Tibial nerve (tissue), 4 donors: Measurements from ENCODE around the gene NKTR. TPM values are rescaled to one million over a fixed set of nuclear protein-coding genes. Genes with fewer than 3 reads are reported as not detected.
"Not testable (repeated sequence)": the region's sequence is repeated elsewhere in the genome, so short reads cannot be mapped to it uniquely, and the experiment has no call there.

Experiments
- DNase-seq, 2 donors: peaks; one replicate each; pipeline ENCODE4 v3.0.0-alpha.2; 2019; ENCODE audit warnings: low spot score in 2 of 2
- H3K27ac ChIP-seq, 4 donors: fragments of 200-600 bp; sonication (generic) in 3 of 4; one replicate each; pipeline ENCODE4 v1.5.1; 2017 to 2019; ENCODE audit warnings: mild to moderate bottlenecking in 1 of 4
- H3K27me3 ChIP-seq, 2 donors: fragments of 200-600 bp; sonication (generic) in 1 of 2; one replicate each; pipeline versions ENCODE4 v1.5.1 to v1.6.0; 2017 to 2019
- H3K36me3 ChIP-seq, 3 donors: fragments of 200-600 bp; sonication (generic); one replicate each; pipeline ENCODE4 v1.5.1; 2018 to 2019
- H3K4me1 ChIP-seq, 4 donors: fragments of 200-600 bp; sonication (generic) in 3 of 4; one replicate each; pipeline ENCODE4 v1.5.1; 2017 to 2019
- H3K4me3 ChIP-seq, 4 donors: fragments of 200-600 bp; sonication (generic) in 3 of 4; one replicate each; pipeline ENCODE4 v1.5.1; 2017 to 2019; ENCODE audit warnings: mild to moderate bottlenecking in 1 of 4, moderate library complexity in 1 of 4
- H3K9me3 ChIP-seq, 4 donors: fragments of 200-600 bp; sonication (generic) in 3 of 4; one replicate each; pipeline ENCODE4 v1.5.1; 2017 to 2019
- EP300 ChIP-seq, 2 donors: sonication (generic); formaldehyde crosslinking; IDR thresholded peaks; one replicate each; pipeline ENCODE4 v1.6.1; 2017; ENCODE audit warnings: antibody characterized with exemption in 2 of 2, mild to moderate bottlenecking in 1 of 2
- POLR2A ChIP-seq, 2 donors: fragments of 450-650 bp; IDR thresholded peaks; one replicate each; pipeline ENCODE4 v1.6.1; 2017; ENCODE audit warnings: antibody characterized with exemption in 2 of 2, mild to moderate bottlenecking in 2 of 2, moderate library complexity in 2 of 2
- WGBS, 2 donors: methylation state at CpG; one replicate each; pipeline ENCODE4 v1.1.5; 2018; 5-methylcytosine and 5-hydroxymethylcytosine counted together
- total RNA-seq, 4 donors: library from RNA; depleted of rRNA; stranded (reverse); fragments of >200 nt; gene quantifications; one replicate each; pipeline ENCODE4 v1.1.0, GENCODE V29; 2016
- TF ChIP-seq, protein P1 (sequence below), 5 experiments: fragments of 200-600 bp in 3 of 5; fragments of 450-650 bp in 2 of 5; sonication (generic) in 3 of 5; IDR thresholded peaks; one replicate each; pipeline ENCODE4 v1.5.1; 2016 to 2019; ENCODE audit warnings: antibody characterized with exemption in 5 of 5, mild to moderate bottlenecking in 3 of 5, moderate library complexity in 2 of 5

The NKTR gene
- total RNA-seq, 4 donors from 2014 or later, result 122 to 175 (median 146) TPM

GRCh38 chr3:42595682-42596081, 4.8 kb upstream of the NKTR start:
- Histone ChIP-seq H3K27me3 (no peaks in the 10 kb centered on the region), H3K4me3 (no peak overlapping the region), H3K9me3 (no peaks in the 10 kb centered on the region), H3K4me1 (peaks cover 0 to 13% (median 4%) of the 10 kb centered on the region in 4 donors), H3K27ac (no peak overlapping the region), H3K36me3 (peaks cover 0 to 21% (median 10%) of the 10 kb centered on the region in 3 donors)
- no peak for DNase-seq
- TF ChIP-seq, protein P1, sequence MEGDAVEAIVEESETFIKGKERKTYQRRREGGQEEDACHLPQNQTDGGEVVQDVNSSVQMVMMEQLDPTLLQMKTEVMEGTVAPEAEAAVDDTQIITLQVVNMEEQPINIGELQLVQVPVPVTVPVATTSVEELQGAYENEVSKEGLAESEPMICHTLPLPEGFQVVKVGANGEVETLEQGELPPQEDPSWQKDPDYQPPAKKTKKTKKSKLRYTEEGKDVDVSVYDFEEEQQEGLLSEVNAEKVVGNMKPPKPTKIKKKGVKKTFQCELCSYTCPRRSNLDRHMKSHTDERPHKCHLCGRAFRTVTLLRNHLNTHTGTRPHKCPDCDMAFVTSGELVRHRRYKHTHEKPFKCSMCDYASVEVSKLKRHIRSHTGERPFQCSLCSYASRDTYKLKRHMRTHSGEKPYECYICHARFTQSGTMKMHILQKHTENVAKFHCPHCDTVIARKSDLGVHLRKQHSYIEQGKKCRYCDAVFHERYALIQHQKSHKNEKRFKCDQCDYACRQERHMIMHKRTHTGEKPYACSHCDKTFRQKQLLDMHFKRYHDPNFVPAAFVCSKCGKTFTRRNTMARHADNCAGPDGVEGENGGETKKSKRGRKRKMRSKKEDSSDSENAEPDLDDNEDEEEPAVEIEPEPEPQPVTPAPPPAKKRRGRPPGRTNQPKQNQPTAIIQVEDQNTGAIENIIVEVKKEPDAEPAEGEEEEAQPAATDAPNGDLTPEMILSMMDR (IDR thresholded peaks at IDR 0.05), result no peak
- no peak for TF ChIP-seq POLR2A (IDR thresholded peaks at IDR 0.05)
- no peak for TF ChIP-seq EP300 (IDR thresholded peaks at IDR 0.05)
- WGBS, 2 donors, result 90 to 96% methylated on average over 4 of the region's 4 CpGs

DNA sequence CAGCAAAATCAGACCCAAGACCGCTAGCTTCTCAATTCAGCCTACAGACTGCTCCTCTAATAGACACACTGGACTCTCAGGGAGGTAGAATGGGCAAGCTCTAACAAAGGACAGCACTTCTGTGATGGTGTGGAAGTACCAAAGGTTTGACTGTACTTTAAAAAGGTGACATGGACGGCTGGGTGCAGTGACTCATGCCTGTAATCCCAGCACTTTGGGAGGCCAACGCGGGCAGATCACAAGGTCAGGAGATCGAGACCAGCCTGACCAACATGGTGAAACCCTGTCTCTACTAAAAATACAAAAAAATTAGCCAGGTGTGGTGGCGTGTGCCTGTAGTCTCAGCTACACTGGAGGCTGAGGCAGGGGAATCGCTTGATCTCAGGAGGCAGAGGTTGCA, 3.4 kb upstream of the NKTR start:
- not testable (repeated sequence) for H3K27ac ChIP-seq, H3K4me3 ChIP-seq, DNase-seq, H3K9me3 ChIP-seq, H3K27me3 ChIP-seq
- peaks cover 0 to 21% (median 10%) of the 10 kb centered on the region in 3 donors for H3K36me3 ChIP-seq
- 86 to 93% methylated on average over 7 of the region's 7 CpGs for WGBS, 2 donors
- peaks cover 2 to 15% (median 6%) of the 10 kb centered on the region in 4 donors for H3K4me1 ChIP-seq

- WGBS, 2 donors, result 1% methylated on average over 18 to 29 of the region's 31 CpGs
- Histone ChIP-seq H3K9me3 (no peaks in the 10 kb centered on the region), H3K36me3 (peaks cover 0 to 15% (median 0%) of the 10 kb centered on the region in 3 donors), H3K4me1 (peaks cover 3 to 33% (median 18%) of the 10 kb centered on the region in 4 donors), H3K4me3 (peak overlapping the region; percentile 67 to 97 (median 80)), H3K27ac (peak overlapping the region; percentile 95 to 98 (median 96)), H3K27me3 (no peaks in the 10 kb centered on the region)
- TF ChIP-seq, protein P1 (IDR thresholded peaks at IDR 0.05), result peak in 2 of 5 experiments; percentile 34 to 55
- TF ChIP-seq EP300 (IDR thresholded peaks at IDR 0.05), result no peak
- peak; percentile 33 to 45 for DNase-seq
Measured at GRCh38 chr3:42600958-42601675, 631 bp downstream of the NKTR start.

GRCh38 chr3:42601896-42602581, 1.6 kb downstream of the NKTR start:
- Histone ChIP-seq H3K4me3 (peak overlapping the region in 3 of 4 donors; percentile 67 to 93 (median 68)), H3K27me3 (no peaks in the 10 kb centered on the region), H3K27ac (peak overlapping the region in 3 of 4 donors; percentile 95 to 98 (median 97)), H3K4me1 (peaks cover 3 to 37% (median 20%) of the 10 kb centered on the region in 4 donors), H3K9me3 (no peaks in the 10 kb centered on the region), H3K36me3 (peaks cover 0 to 20% (median 0%) of the 10 kb centered on the region in 3 donors)
- 36 to 46% methylated on average over 9 of the region's 9 CpGs for WGBS, 2 donors
- DNase-seq, result no peak
- TF ChIP-seq EP300 (IDR thresholded peaks at IDR 0.05), result no peak

DNA sequence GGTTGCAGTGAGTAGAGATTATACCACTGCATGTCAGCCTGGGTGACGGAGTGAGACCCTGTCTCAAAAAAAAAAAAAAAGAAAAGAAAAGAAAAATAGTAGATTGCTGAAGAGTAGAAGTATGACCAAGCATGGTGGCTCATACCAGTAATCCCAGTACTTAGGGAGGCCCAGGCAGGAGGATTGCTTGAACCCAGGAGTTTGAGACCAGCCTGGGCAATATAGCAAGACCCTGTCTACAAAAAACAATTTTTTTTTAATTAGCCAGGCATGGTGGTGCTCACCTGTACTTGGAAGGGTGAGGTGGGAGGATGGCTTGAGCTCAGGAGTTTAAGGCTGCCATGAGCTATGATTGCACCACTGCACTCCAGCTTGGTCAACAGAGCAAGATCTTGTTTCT, 2.5 kb downstream of the NKTR start:
- Histone ChIP-seq H3K4me1 (peaks cover 3 to 37% (median 20%) of the 10 kb centered on the region in 4 donors), H3K36me3 (peaks cover 0 to 21% (median 0%) of the 10 kb centered on the region in 3 donors), H3K4me3 (no peak overlapping the region), H3K9me3 (no peaks in the 10 kb centered on the region), H3K27ac (no peak overlapping the region), H3K27me3 (no peaks in the 10 kb centered on the region)
- WGBS, 2 donors, result 96 to 100% methylated on average over 1 of the region's 1 CpG
- TF ChIP-seq POLR2A (IDR thresholded peaks at IDR 0.05), result no peak
- TF ChIP-seq EP300 (IDR thresholded peaks at IDR 0.05), result no peak
- TF ChIP-seq, protein P1 (IDR thresholded peaks at IDR 0.05), result no peak
- no peak for DNase-seq
